ENCODE results near the gene PRUNE1. TPM values are rescaled to one million over a fixed set of nuclear protein-coding genes. Genes with fewer than 3 reads are reported as not detected.

Gene PRUNE1
- total RNA-seq, 2 donors from 2014 or later, result 20.4 to 21.5 TPM

DNA sequence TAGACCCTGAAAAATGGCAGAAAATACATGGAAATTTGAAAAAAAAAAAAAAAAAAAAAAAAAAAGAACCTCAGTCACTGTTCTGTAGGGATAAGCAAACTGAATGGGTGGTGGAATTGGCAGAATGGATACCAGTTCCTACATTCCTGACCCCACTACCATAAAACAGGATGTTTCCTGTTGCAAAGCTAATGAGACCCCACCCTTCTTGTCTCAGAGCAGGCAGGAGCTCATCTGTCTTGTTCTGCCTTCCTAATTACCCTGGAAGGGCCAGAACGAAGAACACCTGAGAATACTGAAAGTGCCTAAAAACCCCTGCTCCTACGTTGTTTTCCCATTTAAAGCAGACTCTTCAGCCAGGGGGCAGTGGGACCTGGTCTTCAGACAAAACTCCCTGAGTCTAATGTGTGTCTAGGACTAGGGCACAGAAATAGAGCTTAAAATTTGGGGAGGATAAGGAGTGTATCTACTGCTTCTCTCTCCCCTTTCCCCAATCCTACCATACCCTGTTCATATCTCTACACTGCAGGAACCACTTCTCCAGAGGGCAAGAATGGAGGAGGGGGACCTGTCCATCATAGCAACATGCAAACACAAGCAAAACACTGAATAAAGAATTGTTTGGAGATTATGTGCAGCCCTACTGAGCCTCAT, 43.2 kb downstream of the PRUNE1 start:
- H3K36me3 ChIP-seq, result peaks cover 34% of the 10 kb centered on the region
- H3K4me1 ChIP-seq, result peaks cover 7% of the 10 kb centered on the region
- no peak overlapping the region for H3K4me3 ChIP-seq
- H3K27ac ChIP-seq, result no peak overlapping the region
- TF ChIP-seq, protein P1, sequence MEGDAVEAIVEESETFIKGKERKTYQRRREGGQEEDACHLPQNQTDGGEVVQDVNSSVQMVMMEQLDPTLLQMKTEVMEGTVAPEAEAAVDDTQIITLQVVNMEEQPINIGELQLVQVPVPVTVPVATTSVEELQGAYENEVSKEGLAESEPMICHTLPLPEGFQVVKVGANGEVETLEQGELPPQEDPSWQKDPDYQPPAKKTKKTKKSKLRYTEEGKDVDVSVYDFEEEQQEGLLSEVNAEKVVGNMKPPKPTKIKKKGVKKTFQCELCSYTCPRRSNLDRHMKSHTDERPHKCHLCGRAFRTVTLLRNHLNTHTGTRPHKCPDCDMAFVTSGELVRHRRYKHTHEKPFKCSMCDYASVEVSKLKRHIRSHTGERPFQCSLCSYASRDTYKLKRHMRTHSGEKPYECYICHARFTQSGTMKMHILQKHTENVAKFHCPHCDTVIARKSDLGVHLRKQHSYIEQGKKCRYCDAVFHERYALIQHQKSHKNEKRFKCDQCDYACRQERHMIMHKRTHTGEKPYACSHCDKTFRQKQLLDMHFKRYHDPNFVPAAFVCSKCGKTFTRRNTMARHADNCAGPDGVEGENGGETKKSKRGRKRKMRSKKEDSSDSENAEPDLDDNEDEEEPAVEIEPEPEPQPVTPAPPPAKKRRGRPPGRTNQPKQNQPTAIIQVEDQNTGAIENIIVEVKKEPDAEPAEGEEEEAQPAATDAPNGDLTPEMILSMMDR (IDR thresholded peaks at IDR 0.05), result no peak
- no peaks in the 10 kb centered on the region for H3K9me3 ChIP-seq
- intact Hi-C loops (cut with DNase I), result no loop called here
- H3K27me3 ChIP-seq, result no peaks in the 10 kb centered on the region
- DNase-seq, result no peak
- no peak overlapping the region for H3K9ac ChIP-seq (ENCODE audit: low read depth in 2 of 2, low read length in 2 of 2)

DNA sequence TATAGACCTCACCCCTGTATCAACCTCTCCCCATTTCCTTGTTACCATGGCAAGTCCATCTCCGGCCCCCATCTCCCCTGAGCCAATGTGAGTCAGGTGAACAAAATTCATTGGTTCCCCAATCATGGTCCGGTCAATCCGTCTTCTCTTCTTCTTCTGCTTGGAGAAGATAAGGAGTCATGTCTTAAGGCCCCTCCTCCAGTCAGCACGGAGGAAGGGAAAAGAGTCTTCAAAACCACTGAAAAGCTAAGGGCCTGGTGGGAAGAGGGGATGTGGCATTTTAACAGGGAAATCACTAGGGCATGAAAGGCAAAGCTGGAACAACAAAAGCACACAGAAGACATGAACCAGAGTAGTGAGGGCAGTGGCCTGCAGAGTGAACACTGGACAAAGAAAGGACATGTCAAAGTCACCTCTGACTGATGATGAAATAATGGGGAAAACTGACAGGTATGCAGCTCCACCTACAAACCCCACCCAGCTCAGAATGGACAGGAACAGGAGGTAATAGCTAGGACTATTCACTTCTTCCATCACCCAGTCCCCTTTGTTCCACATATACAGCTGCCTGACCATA, 46.8 kb downstream of the PRUNE1 start:
- intact Hi-C loops (cut with DNase I), result loop anchor here (5.0 kb wide), 1 partner anchor 48 kb away; the partner anchor contains the start of genes MINDY1 and PRUNE1
- Histone ChIP-seq H3K27ac (peak overlapping the region; percentile 91), H3K4me1 (peaks cover 7% of the 10 kb centered on the region), H3K9me3 (no peaks in the 10 kb centered on the region), H3K36me3 (peaks cover 34% of the 10 kb centered on the region), H3K27me3 (no peaks in the 10 kb centered on the region), H3K4me3 (no peak overlapping the region), H3K9ac (ENCODE audit: low read depth in 2 of 2, low read length in 2 of 2) (peak overlapping the region; percentile 41 to 58)
- no peak for DNase-seq
- TF ChIP-seq, protein P1 (IDR thresholded peaks at IDR 0.05), result no peak

DNA sequence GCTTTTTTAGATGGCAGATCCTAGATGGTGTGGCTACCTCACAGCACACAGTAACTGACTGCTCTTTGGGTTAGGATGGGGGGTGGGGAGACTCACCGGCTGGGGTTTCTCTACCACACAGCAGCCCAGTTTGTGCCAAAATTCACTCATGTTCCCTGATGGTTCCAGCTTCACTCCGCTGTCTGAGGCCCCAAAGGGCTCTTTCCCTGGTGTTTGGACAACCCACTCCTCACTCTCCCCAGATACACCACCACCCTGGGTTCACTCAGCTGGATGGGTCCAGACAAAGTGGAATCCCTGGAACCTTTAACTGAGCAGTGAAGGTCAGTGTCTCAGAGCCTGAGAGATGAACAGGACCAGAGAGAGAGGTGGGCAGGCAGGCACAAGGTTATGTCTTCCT, 47.3 kb downstream of the PRUNE1 start:
- no peak for DNase-seq
- Histone ChIP-seq H3K4me1 (peaks cover 7% of the 10 kb centered on the region), H3K4me3 (no peak overlapping the region), H3K9ac (ENCODE audit: low read depth in 2 of 2, low read length in 2 of 2) (peak overlapping the region; percentile 41 to 58), H3K9me3 (no peaks in the 10 kb centered on the region), H3K27ac (peak overlapping the region; percentile 91), H3K36me3 (peaks cover 34% of the 10 kb centered on the region), H3K27me3 (no peaks in the 10 kb centered on the region)
- intact Hi-C loops (cut with DNase I), result loop anchor here (5.0 kb wide), 1 partner anchor 48 kb away; the partner anchor contains the start of genes MINDY1 and PRUNE1
- TF ChIP-seq, protein P1 (IDR thresholded peaks at IDR 0.05), result no peak

DNA sequence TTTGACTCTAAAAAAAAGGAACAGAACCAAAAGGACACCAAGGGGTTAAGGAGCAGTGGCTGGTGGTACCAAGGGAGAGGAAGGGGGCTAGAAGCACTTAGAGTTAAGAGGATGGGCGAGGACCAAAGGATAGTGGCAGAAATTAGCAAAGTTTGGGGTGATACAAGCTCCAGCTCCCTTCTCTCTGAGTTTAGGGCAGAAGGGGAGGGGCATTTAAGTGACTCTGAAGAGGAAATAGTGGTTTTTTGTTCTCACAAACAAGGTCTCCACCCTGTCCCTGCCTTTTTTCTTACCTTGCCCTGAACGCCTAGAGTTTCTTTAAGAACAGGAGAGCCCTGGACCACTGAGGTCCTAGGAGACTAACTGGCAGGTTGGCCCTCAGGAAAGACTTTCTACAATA, 47.9 kb downstream of the PRUNE1 start:
- peaks cover 7% of the 10 kb centered on the region for H3K4me1 ChIP-seq
- H3K36me3 ChIP-seq, result peaks cover 34% of the 10 kb centered on the region
- TF ChIP-seq, protein P1 (IDR thresholded peaks at IDR 0.05), result no peak
- H3K27ac ChIP-seq, result peak overlapping the region; percentile 91
- intact Hi-C loops (cut with DNase I), result loop anchor here (5.0 kb wide), 1 partner anchor 49 kb away; the partner anchor contains the start of genes MINDY1 and PRUNE1
- no peaks in the 10 kb centered on the region for H3K9me3 ChIP-seq
- no peaks in the 10 kb centered on the region for H3K27me3 ChIP-seq
- peak overlapping the region; percentile 1 for H3K4me3 ChIP-seq
- peak; percentile 32 for DNase-seq
- H3K9ac ChIP-seq (ENCODE audit: low read depth in 2 of 2, low read length in 2 of 2), result peak overlapping the region; percentile 5 to 58

DNA sequence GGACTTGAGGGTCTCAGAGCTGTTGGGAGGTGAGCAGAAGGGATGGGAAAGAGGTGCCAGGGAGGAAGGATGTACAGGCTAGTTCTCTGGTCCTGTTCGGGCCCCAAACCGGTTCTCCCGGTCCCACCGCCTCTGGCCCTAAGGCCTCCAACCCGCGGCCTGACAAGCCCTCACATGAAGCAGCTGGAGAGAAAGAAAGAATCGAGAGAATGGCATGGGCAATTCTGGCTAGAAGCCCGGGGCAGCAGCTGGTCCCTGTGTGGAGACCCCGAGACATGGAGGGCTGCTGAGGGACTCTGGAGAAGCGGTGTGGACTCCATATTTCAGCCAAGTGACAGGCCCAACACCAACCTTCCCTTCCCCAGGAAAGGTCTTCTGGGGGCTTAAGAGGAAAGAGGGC, 50.4 kb downstream of the PRUNE1 start:
- TF ChIP-seq, protein P1 (IDR thresholded peaks at IDR 0.05), result no peak
- peak; percentile 67 for DNase-seq
- no peaks in the 10 kb centered on the region for H3K27me3 ChIP-seq
- H3K4me3 ChIP-seq, result peak overlapping the region; percentile 88
- H3K36me3 ChIP-seq, result peaks cover 19% of the 10 kb centered on the region
- H3K4me1 ChIP-seq, result peaks cover 7% of the 10 kb centered on the region
- peak overlapping the region; percentile 91 for H3K27ac ChIP-seq
- intact Hi-C loops (cut with DNase I), result loop anchor here (5.0 kb wide), 1 partner anchor 51 kb away; the partner anchor contains the start of genes MINDY1 and PRUNE1
- peak overlapping the region; percentile 93 to 98 for H3K9ac ChIP-seq (ENCODE audit: low read depth in 2 of 2, low read length in 2 of 2)
- H3K9me3 ChIP-seq, result no peaks in the 10 kb centered on the region

Measured in colonic mucosa (tissue), 4 donors.